Measurements from ENCODE around the gene PSRC1. TPM values are rescaled to one million over a fixed set of nuclear protein-coding genes. Genes with fewer than 3 reads are reported as not detected.

Gene PSRC1
- 10.2 and 44.1 TPM in 2 replicates for total RNA-seq

GRCh38 chr1:109282952-109283747 lies at the start of gene PSRC1:
Gene PSRC1, minus strand, starts transcription at chr1:109283145.

GRCh38 chr1:109306832-109307273 lies 23.9 kb upstream of the PSRC1 start, which contains the start of gene MYBPHL:
Gene MYBPHL, minus strand, starts transcription at chr1:109307011. Its CDS starts 20 bp downstream, at chr1:109306991.

GRCh38 chr1:109248797-109249629 lies 33.9 kb downstream of the PSRC1 start, which contains the start of gene CELSR2:
Gene CELSR2, plus strand, starts transcription at chr1:109249539. Its CDS starts 541 bp downstream, at chr1:109250080.

Other genes starting within 250 kb of the PSRC1 start
- 13.0 and 14.5 TPM in 2 replicates for gene WDR47, start 241.0 kb downstream of the PSRC1 start, total RNA-seq
- 39.6 and 42.7 TPM in 2 replicates for gene TAF13, start 207.1 kb downstream of the PSRC1 start, total RNA-seq
- gene TMEM167B, start 192.4 kb downstream of the PSRC1 start, total RNA-seq: 10.5 and 16.9 TPM in 2 replicates
- 0.16 TPM in 1 of 2 replicates, not detected in the other for gene ELAPOR1, start 169.0 kb downstream of the PSRC1 start, total RNA-seq
- gene SARS1, start 69.2 kb downstream of the PSRC1 start, total RNA-seq: 277 and 369 TPM in 2 replicates
- gene CELSR2, start 33.6 kb downstream of the PSRC1 start, total RNA-seq: 7.8 and 16.9 TPM in 2 replicates
- not detected in 2 replicates for gene MYBPHL, start 23.9 kb upstream of the PSRC1 start, total RNA-seq
- gene SORT1, start 114.8 kb upstream of the PSRC1 start, total RNA-seq: 0.80 and 2.7 TPM in 2 replicates
- 50.7 and 75.7 TPM in 2 replicates for gene PSMA5, start 143.3 kb upstream of the PSRC1 start, total RNA-seq
- not detected in 2 replicates for gene SYPL2, start 183.4 kb upstream of the PSRC1 start, total RNA-seq
- gene ATXN7L2, start 200.8 kb upstream of the PSRC1 start, total RNA-seq: 2.4 and 4.3 TPM in 2 replicates
- gene CYB561D1, start 210.9 kb upstream of the PSRC1 start, total RNA-seq: 2.5 and 4.6 TPM in 2 replicates
- 0.15 and 0.55 TPM in 2 replicates for gene AMIGO1, start 226.6 kb upstream of the PSRC1 start, total RNA-seq